Body of pancreas (tissue), 4 donors: ENCODE results near the gene UBL3.

Source experiments
- POLR2A ChIP-seq, 3 donors: fragments of 450-650 bp; IDR thresholded peaks; one replicate each; pipeline ENCODE4 v1.6.1; 2016; ENCODE audit warnings: antibody characterized with exemption in 3 of 3, mild to moderate bottlenecking in 2 of 3
- TF ChIP-seq, protein P1 (sequence below), 7 experiments: fragments of 450-650 bp in 4 of 7; fragments of 200-600 bp in 3 of 7; sonication (generic) in 3 of 7; IDR thresholded peaks; one replicate each; pipeline ENCODE4 v1.5.1; 2016 to 2019; ENCODE audit warnings: antibody characterized with exemption in 7 of 7

DNA sequence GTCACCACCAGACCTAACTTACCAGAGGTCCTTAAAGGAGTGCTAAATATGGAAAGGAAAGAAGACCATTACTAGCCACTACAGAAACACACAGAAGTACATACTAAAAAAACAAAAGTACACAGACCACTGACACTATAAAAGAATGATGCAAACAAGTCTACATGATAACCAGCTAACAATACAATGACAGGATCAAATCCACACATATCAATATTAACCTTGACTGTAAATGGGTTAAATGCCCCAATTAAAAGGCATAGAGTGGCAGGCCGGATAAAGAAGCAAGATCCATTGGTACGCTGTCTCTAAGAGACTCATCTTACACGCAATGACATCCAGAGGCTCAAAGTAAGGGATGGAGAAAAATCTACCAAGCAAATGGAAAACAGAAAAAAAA lies 47.2 kb downstream of the UBL3 start:
- TF ChIP-seq, protein P1, sequence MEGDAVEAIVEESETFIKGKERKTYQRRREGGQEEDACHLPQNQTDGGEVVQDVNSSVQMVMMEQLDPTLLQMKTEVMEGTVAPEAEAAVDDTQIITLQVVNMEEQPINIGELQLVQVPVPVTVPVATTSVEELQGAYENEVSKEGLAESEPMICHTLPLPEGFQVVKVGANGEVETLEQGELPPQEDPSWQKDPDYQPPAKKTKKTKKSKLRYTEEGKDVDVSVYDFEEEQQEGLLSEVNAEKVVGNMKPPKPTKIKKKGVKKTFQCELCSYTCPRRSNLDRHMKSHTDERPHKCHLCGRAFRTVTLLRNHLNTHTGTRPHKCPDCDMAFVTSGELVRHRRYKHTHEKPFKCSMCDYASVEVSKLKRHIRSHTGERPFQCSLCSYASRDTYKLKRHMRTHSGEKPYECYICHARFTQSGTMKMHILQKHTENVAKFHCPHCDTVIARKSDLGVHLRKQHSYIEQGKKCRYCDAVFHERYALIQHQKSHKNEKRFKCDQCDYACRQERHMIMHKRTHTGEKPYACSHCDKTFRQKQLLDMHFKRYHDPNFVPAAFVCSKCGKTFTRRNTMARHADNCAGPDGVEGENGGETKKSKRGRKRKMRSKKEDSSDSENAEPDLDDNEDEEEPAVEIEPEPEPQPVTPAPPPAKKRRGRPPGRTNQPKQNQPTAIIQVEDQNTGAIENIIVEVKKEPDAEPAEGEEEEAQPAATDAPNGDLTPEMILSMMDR (IDR thresholded peaks at IDR 0.05) = no peak
- no peak for TF ChIP-seq POLR2A (IDR thresholded peaks at IDR 0.05)
